Forelimb muscle (tissue), 1 donor: Measurements from ENCODE around the gene AK1. TPM values are rescaled to one million over a fixed set of nuclear protein-coding genes. Genes with fewer than 3 reads are reported as not detected.

Source experiments
- DNase-seq: peaks from one replicate; pipeline ENCODE4 v3.0.0-alpha.2; 2013; ENCODE audit warnings: low read depth
- polyA plus RNA-seq: library from polyadenylated mRNA; unstranded; fragments of 120-200 nt; gene quantifications from one replicate; pipeline ENCODE4 v1.2.1, GENCODE V29; 2013; ENCODE audit not compliant: insufficient read length

Gene AK1
- polyA plus RNA-seq, 1 donor, result 1,272 TPM

- DNase-seq, result no peak
These were observed 32.4 kb upstream of the AK1 start for GRCh38 chr9:127909839-127910273.

GRCh38 chr9:127908660-127908926 is 31.1 kb upstream of the AK1 start:
- no peak for DNase-seq

- no peak for DNase-seq
These were observed 30.6 kb upstream of the AK1 start for GRCh38 chr9:127907867-127908659.

GRCh38 chr9:127905788-127906191 is 28.3 kb upstream of the AK1 start:
- DNase-seq, result no peak

GRCh38 chr9:127905004-127905728 is 27.7 kb upstream of the AK1 start:
- no peak for DNase-seq

- no peak for DNase-seq
These were observed 27.1 kb upstream of the AK1 start for GRCh38 chr9:127904561-127905003.

GRCh38 chr9:127903557-127904475 is 26.3 kb upstream of the AK1 start:
- no peak for DNase-seq

GRCh38 chr9:127899128-127899943 is 21.9 kb upstream of the AK1 start, which contains the start of gene ST6GALNAC6:
Gene ST6GALNAC6, minus strand, starts transcription at chr9:127899603. Its CDS starts 1,622 bp downstream, at chr9:127897981.
- DNase-seq, result no peak

- no peak for DNase-seq
These were observed 21.1 kb upstream of the AK1 start for GRCh38 chr9:127898433-127899127.

- no peak for DNase-seq
These were observed 19.8 kb upstream of the AK1 start for GRCh38 chr9:127897193-127897692.

GRCh38 chr9:127896395-127897192 is 19.1 kb upstream of the AK1 start:
- no peak for DNase-seq

GRCh38 chr9:127895811-127896210 is 18.3 kb upstream of the AK1 start:
- DNase-seq, result no peak

GRCh38 chr9:127893392-127893791 is 15.9 kb upstream of the AK1 start:
- DNase-seq, result no peak

- DNase-seq, result no peak
These were observed 15.4 kb upstream of the AK1 start for GRCh38 chr9:127892831-127893230.

GRCh38 chr9:127890053-127890452 is 12.6 kb upstream of the AK1 start:
- DNase-seq, result no peak

- DNase-seq, result no peak
These were observed 10.3 kb upstream of the AK1 start for GRCh38 chr9:127887792-127888191.

- DNase-seq, result no peak
These were observed 9.0 kb upstream of the AK1 start for GRCh38 chr9:127886401-127886972.

GRCh38 chr9:127885508-127886281 is 8.2 kb upstream of the AK1 start:
- no peak for DNase-seq
